ENCODE results near the gene DAPK1.

Gene DAPK1

GRCh38 chr9:87497604-87498045 is at the start of gene DAPK1:
TSS of gene DAPK1 (plus strand) at chr9:87497867. CDS start at chr9:87499078, 1,211 bp downstream.
- CTCF ChIA-PET = interaction anchor here (0.9 to 2.4 kb wide), 10 partner anchors 12 to 160 kb away, joined by 3 to 12 read pairs (median 4); no protein-coding TSS in a partner anchor
- no peak for TF ChIP-seq CTCF (IDR thresholded peaks at IDR 0.05; ENCODE audit: control extremely low read depth, extremely low read depth, low read depth, missing control alignments)
- peak; percentile 84 for DNase-seq (ENCODE audit: extremely low spot score)
- POLR2A ChIA-PET = no interaction called here

GRCh38 chr9:87451149-87451548 is 46.5 kb upstream of the DAPK1 start:
- CTCF ChIA-PET = interaction anchor here (1.0 to 1.3 kb wide), 2 partner anchors 10 to 19 kb away, joined by 3 to 4 read pairs; no protein-coding TSS in a partner anchor
- POLR2A ChIA-PET = no interaction called here
- TF ChIP-seq CTCF (IDR thresholded peaks at IDR 0.05; ENCODE audit: control extremely low read depth, extremely low read depth, low read depth, missing control alignments) = no peak
- no peak for DNase-seq (ENCODE audit: extremely low spot score)

- DNase-seq (ENCODE audit: extremely low spot score) = no peak
- ChIA-PET POLR2A (no interaction called here), CTCF (no interaction called here)
- TF ChIP-seq CTCF (IDR thresholded peaks at IDR 0.05; ENCODE audit: control extremely low read depth, extremely low read depth, low read depth, missing control alignments) = no peak
These were observed 42.3 kb upstream of the DAPK1 start for GRCh38 chr9:87455407-87455806.

GRCh38 chr9:87461256-87461655 is 36.4 kb upstream of the DAPK1 start:
- no peak for DNase-seq (ENCODE audit: extremely low spot score)
- TF ChIP-seq CTCF (IDR thresholded peaks at IDR 0.05; ENCODE audit: control extremely low read depth, extremely low read depth, low read depth, missing control alignments) = no peak
- ChIA-PET CTCF (interaction anchor here (1.1 kb wide), 1 partner anchor 8 kb away, joined by 3 read pairs; no protein-coding TSS in a partner anchor), POLR2A (no interaction called here)

GRCh38 chr9:87464110-87464991 is 33.3 kb upstream of the DAPK1 start:
- DNase-seq (ENCODE audit: extremely low spot score) = peak; percentile 54
- no peak for TF ChIP-seq CTCF (IDR thresholded peaks at IDR 0.05; ENCODE audit: control extremely low read depth, extremely low read depth, low read depth, missing control alignments)
- CTCF ChIA-PET = interaction anchor here (1.0 to 2.8 kb wide), 8 partner anchors 10 to 91 kb away, joined by 3 to 8 read pairs (median 4); partner anchors contain the start of gene DAPK1
- POLR2A ChIA-PET = interaction anchor here (1.0 kb wide), 1 partner anchor 35 kb away, joined by 3 read pairs; no protein-coding TSS in a partner anchor

GRCh38 chr9:87464992-87465378 is 32.7 kb upstream of the DAPK1 start:
- no peak for DNase-seq (ENCODE audit: extremely low spot score)
- ChIA-PET CTCF (interaction anchor here (1.0 to 2.8 kb wide), 7 partner anchors 10 to 91 kb away, joined by 3 to 8 read pairs (median 4); partner anchors contain the start of gene DAPK1), POLR2A (no interaction called here)
- TF ChIP-seq CTCF (IDR thresholded peaks at IDR 0.05; ENCODE audit: control extremely low read depth, extremely low read depth, low read depth, missing control alignments) = no peak
